Adrenal gland (tissue), 12 donors: ENCODE measurements around the gene NUDT22. TPM values are rescaled to one million over a fixed set of nuclear protein-coding genes. Genes with fewer than 3 reads are reported as not detected.

Experiments
- DNase-seq, 7 donors: peaks; one replicate each; pipeline ENCODE4 v3.0.0-alpha.2; 2019 to 2020
- H3K27ac ChIP-seq, 5 donors: fragments of 200-600 bp; sonication (generic) in 4 of 5; 1 replicate in 3 of 5; 2 replicates in 2 of 5; pipeline versions ENCODE4 v1.5.1 to v1.8.0; 2016 to 2020; ENCODE audit warnings: mild to moderate bottlenecking in 1 of 5
- H3K27me3 ChIP-seq: fragments of 200-600 bp; 2 replicates; pipeline ENCODE4 v1.8.0; 2021
- H3K36me3 ChIP-seq, 2 donors: fragments of 200-600 bp; replicated peaks in 1 of 2; 1 replicate in 1 of 2; 2 replicates in 1 of 2; pipeline versions ENCODE4 v1.5.1 to v1.8.0; 2018 to 2022
- H3K4me1 ChIP-seq, 2 donors: fragments of 200-600 bp; replicated peaks in 1 of 2; 1 replicate in 1 of 2; 2 replicates in 1 of 2; pipeline versions ENCODE4 v1.5.1 to v1.8.0; 2018 to 2021
- H3K4me3 ChIP-seq, 4 donors: fragments of 200-600 bp; sonication (generic) in 3 of 4; one replicate each; pipeline ENCODE4 v1.5.1; 2016 to 2018
- H3K9me3 ChIP-seq, 3 donors: fragments of 200-600 bp; sonication (generic) in 1 of 3; replicated peaks in 1 of 3; 1 replicate in 2 of 3; 2 replicates in 1 of 3; pipeline versions ENCODE4 v1.5.1 to v1.8.0; 2016 to 2021
- POLR2A ChIP-seq, 2 donors: fragments of 450-650 bp; IDR thresholded peaks; one replicate each; pipeline ENCODE4 v1.6.1; 2017; ENCODE audit warnings: antibody characterized with exemption in 2 of 2, mild to moderate bottlenecking in 2 of 2, moderate library complexity in 1 of 2
- WGBS, 4 donors: extraction: QIAGEN DNeasy Blood & Tissue Kit in 2 of 4; methylation state at CpG; one replicate each; pipeline versions ENCODE4 v1.1.5 to v1.1.7; 2013 to 2017; 5-methylcytosine and 5-hydroxymethylcytosine counted together
- intact Hi-C, 2 donors: fragments of 100-400 bp; cut with DNase I; formaldehyde crosslinking; loops; one replicate each; pipeline versions ENCODE4 v1.14.1 to v1.15.0; 2022 to 2023
- polyA plus RNA-seq, 3 donors: library from polyadenylated mRNA; stranded (reverse); fragments of 200-250 nt in 2 of 3; fragments of 350-450 nt in 1 of 3; fragmentation: Illumina TruSeq in 1 of 3; extraction: RNeasy Lipid Tissue Mini Kit (QIAGEN cat#74804) in 1 of 3; gene quantifications; one replicate each; pipeline ENCODE4 v1.2.3, GENCODE V29; 2013 to 2014
- total RNA-seq, 9 donors: library from RNA; depleted of rRNA in 4 of 9; stranded (reverse); fragments of >200 nt in 4 of 9; fragments of 120-200 nt in 1 of 9; fragmentation: NEBNext Ultra II Directional in 1 of 9; extraction: Animal tissue kit (Norgen Biotek cat#: 25700) in 1 of 9; gene quantifications; one replicate each; pipeline versions ENCODE4 v1.1.0 to v1.2.4, GENCODE V29; 2013 to 2023
- TF ChIP-seq, protein P1 (sequence below), 6 experiments: fragments of 450-650 bp in 4 of 6; fragments of 200-600 bp in 2 of 6; sonication (generic) in 1 of 6; IDR thresholded peaks; 1 replicate in 5 of 6; 2 replicates in 1 of 6; pipeline versions ENCODE4 v1.5.1 to v1.8.0; 2016 to 2021; ENCODE audit warnings: antibody characterized with exemption in 6 of 6, mild to moderate bottlenecking in 2 of 6, moderate library complexity in 1 of 6
- donor health status: healthy with polysubstance abuse.
- donor health status: Bipolar disorder and iron deficiency.
- donor health status: DM: yes; HTN: yes; CAD: no.
- donor health status: DM: no; HTN: no; CAD: no.
- donor health status: DM: no; HTN: no; CAD: no.
- donor health status: DM: yes; HTN: yes; CAD: no.

The NUDT22 gene
- total and polyA plus RNA-seq, 12 donors, result 19.5 to 190 (median 80.8) TPM

- intact Hi-C loops, result no loop called here
- no peak overlapping the region for H3K27ac ChIP-seq
- peaks cover 0 to 93% of the 10 kb centered on the region in 2 donors for H3K36me3 ChIP-seq
- no peak for TF ChIP-seq POLR2A (IDR thresholded peaks at IDR 0.05)
- TF ChIP-seq, protein P1, sequence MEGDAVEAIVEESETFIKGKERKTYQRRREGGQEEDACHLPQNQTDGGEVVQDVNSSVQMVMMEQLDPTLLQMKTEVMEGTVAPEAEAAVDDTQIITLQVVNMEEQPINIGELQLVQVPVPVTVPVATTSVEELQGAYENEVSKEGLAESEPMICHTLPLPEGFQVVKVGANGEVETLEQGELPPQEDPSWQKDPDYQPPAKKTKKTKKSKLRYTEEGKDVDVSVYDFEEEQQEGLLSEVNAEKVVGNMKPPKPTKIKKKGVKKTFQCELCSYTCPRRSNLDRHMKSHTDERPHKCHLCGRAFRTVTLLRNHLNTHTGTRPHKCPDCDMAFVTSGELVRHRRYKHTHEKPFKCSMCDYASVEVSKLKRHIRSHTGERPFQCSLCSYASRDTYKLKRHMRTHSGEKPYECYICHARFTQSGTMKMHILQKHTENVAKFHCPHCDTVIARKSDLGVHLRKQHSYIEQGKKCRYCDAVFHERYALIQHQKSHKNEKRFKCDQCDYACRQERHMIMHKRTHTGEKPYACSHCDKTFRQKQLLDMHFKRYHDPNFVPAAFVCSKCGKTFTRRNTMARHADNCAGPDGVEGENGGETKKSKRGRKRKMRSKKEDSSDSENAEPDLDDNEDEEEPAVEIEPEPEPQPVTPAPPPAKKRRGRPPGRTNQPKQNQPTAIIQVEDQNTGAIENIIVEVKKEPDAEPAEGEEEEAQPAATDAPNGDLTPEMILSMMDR (IDR thresholded peaks at IDR 0.05), result no peak
- H3K9me3 ChIP-seq, result no peaks in the 10 kb centered on the region
- no peak overlapping the region for H3K4me3 ChIP-seq
- DNase-seq, result no peak
- H3K27me3 ChIP-seq, result no peaks in the 10 kb centered on the region
- 80 to 87% (median 83%) methylated on average over 9 of the region's 9 CpGs for WGBS, 4 donors
- H3K4me1 ChIP-seq, result no peaks in the 10 kb centered on the region
Measured at GRCh38 chr11:64196626-64197025, 29.4 kb upstream of the NUDT22 start.

GRCh38 chr11:64198511-64198910, 27.6 kb upstream of the NUDT22 start:
- Histone ChIP-seq H3K4me3 (no peak overlapping the region), H3K4me1 (no peaks in the 10 kb centered on the region), H3K27ac (no peak overlapping the region), H3K9me3 (no peaks in the 10 kb centered on the region), H3K27me3 (no peaks in the 10 kb centered on the region), H3K36me3 (peaks cover 0 to 97% of the 10 kb centered on the region in 2 donors)
- TF ChIP-seq, protein P1 (IDR thresholded peaks at IDR 0.05), result no peak
- TF ChIP-seq POLR2A (IDR thresholded peaks at IDR 0.05), result no peak
- no peak for DNase-seq
- intact Hi-C loops, result no loop called here
- 91 to 100% (median 96%) methylated on average over 2 of the region's 2 CpGs for WGBS, 4 donors

DNA sequence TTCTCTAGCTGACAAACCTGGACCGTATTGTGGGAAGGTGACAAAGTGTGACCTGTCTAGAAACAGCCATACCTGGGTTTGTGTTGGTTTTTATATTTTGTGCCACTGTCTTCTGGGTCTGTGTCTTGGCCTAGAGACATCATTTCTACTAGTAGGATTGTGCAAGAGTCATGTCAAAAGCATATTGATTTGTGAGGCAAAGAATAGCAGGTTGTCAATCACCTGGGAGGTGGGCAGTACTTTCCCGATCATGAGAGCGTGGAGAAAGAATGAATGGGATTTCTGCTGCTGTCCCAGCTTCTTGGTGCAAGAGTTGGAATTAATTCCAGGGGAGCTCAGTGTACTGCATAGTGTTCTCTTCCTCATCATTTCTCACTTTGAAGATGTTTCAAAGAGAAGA, 24.5 kb upstream of the NUDT22 start:
- no peak for DNase-seq
- H3K4me3 ChIP-seq, result no peak overlapping the region
- 63 to 86% (median 83%) methylated on average over 3 of the region's 3 CpGs for WGBS, 4 donors
- no peaks in the 10 kb centered on the region for H3K27me3 ChIP-seq
- H3K4me1 ChIP-seq, result peaks cover 8 to 13% of the 10 kb centered on the region in 2 donors
- no peaks in the 10 kb centered on the region for H3K9me3 ChIP-seq
- TF ChIP-seq, protein P1 (IDR thresholded peaks at IDR 0.05), result no peak
- TF ChIP-seq POLR2A (IDR thresholded peaks at IDR 0.05), result no peak
- intact Hi-C loops, result no loop called here
- no peak overlapping the region for H3K27ac ChIP-seq
- H3K36me3 ChIP-seq, result peaks cover 0 to 75% of the 10 kb centered on the region in 2 donors

DNA sequence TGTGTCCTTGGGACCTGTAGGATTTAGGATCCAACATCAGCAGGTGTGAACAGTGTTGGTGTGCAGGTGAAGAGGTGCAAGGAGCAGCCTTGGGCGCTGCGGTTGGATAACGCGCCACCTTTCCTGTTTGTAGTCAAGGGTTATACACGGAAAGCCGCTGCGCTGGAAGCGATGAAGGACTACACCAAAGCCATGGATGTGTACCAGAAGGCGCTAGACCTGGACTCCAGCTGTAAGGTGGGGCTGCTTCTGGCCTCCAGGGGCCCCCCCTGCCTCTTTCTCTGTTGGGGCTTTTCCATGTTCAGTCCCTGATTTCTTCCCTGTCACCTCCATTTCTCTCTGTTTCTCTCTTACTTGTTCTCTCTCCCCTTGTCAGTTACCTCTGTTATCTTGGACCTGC, 23.1 kb upstream of the NUDT22 start:
- TF ChIP-seq, protein P1 (IDR thresholded peaks at IDR 0.05), result no peak
- TF ChIP-seq POLR2A (IDR thresholded peaks at IDR 0.05), result no peak
- DNase-seq, result peak in 1 of 7 donors; percentile 13
- Histone ChIP-seq H3K27me3 (no peaks in the 10 kb centered on the region), H3K4me1 (peaks cover 8 to 21% of the 10 kb centered on the region in 2 donors), H3K4me3 (no peak overlapping the region), H3K27ac (no peak overlapping the region), H3K9me3 (no peaks in the 10 kb centered on the region), H3K36me3 (peaks cover 0 to 60% of the 10 kb centered on the region in 2 donors)
- intact Hi-C loops, result no loop called here
- WGBS, 4 donors, result 91 to 97% (median 95%) methylated on average over 9 of the region's 9 CpGs
